Stimulated activated CD8-positive, alpha-beta memory T cell treated with anti-CD3 and anti-CD28 coated beads, Interleukin-15, amount 100 ng/mL, for 48 hours (primary cell): ENCODE results near the gene FGF2.
"Not testable (repeated sequence)": the region's sequence is repeated elsewhere in the genome, so short reads cannot be mapped to it uniquely, and the experiment has no call there.

ENCODE experiments used
- DNase-seq, 2 donors: peaks; one replicate each; pipeline ENCODE4 v3.0.0-alpha.2; 2020; ENCODE audit warnings: low read depth in 2 of 2

FGF2 gene

DNA sequence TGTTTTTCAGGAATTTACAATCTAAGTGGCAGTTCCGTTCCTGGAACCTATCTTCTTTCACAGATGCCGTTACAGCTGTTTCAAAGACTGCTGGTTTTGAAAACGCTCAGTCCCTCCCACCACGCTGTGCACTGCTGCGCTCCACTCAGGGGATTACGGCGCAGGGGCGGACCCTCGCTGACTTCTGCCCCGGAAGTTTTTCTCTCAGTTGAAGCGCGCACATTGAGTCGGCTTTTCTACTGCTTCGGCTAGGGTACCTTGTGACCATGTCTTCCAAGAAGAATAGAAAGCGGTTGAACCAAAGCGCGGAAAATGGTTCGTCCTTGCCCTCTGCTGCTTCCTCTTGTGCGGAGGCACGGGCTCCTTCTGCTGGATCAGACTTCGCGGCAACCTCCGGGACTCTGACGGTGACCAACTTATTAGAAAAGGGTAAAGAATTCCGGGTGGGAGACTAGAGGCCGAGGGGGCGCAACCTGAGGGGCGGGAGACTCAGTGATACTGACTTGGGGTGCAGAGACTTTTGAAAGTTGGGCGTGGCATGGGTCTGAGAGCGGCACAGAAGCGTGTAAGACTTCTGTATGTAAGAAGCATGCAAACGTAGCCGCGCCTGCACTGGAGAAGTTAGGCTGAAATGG is 96.4 kb downstream of the FGF2 start:
- DNase-seq, result peak; percentile 81

GRCh38 chr4:122928930-122929329 is 102.3 kb downstream of the FGF2 start:
- no peak for DNase-seq

DNA sequence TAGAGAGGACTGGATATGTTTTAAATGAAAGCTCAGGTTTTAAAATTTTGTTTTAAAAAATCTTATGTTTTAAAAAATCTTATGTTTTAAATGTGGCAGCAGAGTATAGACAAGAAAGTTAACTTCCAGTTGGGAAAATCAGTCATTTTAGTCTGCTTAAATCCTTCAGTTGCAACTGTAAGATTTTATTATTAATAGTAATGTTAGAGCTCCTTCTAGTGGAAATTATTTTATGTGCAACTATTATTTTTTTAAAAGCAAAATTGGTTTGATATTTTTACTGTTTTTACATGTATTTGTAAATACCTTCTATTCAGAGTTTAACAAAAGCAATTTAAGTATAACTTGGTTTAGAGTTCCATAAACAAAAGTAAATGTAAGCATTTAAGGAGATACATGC is 104.2 kb downstream of the FGF2 start:
- no peak for DNase-seq

DNA sequence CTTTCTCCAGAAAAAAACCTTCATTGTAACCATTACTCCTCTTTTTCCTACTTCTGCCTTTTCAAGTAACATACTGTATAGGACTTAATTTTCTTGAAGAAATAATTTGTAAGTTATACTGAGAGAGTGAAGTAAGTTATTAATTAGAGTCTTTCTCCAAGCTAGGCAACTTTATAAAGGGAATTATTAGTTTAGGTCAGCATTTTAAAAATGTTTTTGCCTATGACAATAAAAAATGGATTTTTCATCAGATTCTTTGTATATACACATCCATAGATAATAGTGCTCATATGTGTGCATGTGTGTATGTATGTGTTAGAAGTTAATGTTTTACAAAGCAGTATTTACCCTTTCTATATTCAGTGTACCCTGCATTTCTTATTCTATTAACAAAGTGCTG is 106.1 kb downstream of the FGF2 start:
- no peak for DNase-seq

DNA sequence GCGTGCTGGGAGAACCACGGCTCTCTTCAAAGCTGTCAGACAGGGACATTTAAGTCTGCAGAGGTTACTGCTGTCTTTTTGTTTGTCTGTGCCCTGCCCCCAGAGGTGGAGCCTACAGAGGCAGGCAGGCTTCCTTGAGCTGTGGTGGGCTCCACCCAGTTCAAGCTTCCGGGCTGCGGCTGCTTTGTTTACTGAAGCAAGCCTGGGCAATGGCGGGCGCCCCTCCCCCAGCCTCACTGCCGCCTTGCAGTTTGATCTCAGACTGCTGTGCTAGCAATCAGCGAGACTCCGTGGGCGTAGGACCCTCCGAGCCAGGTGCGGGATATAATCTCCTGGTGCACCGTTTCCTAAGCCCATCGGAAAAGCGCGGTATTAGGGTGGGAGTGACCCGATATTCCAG is 118.5 kb downstream of the FGF2 start:
- DNase-seq, result not testable (repeated sequence)

DNA sequence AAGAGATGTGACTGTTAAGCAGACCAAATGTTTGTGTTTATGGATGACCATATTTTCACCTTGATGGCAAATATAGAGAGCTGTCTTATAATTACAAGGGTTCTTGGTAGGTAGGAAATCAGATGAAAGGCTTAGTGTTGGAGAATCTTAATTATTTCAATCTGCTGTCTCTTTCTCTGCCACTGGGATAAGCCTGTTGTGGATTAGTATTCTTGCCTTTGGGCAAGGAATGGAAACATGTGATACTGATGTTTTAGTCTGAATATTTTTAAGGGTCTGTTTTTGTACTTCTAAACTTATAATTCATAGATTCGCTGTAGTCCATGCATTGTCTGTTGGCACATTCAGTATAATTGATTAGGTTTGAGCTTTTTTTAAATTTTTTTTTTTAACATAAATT is 119.5 kb downstream of the FGF2 start:
- no peak for DNase-seq
